Brain microvascular endothelial cell (primary cell): ENCODE data around the gene PITPNC1.
"Not testable (repeated sequence)": the region's sequence is repeated elsewhere in the genome, so short reads cannot be mapped to it uniquely, and the experiment has no call there.

Experiments
- DNase-seq: peaks from one replicate; pipeline ENCODE4 v3.0.0-alpha.2; 2020
- H3K27ac ChIP-seq: fragments of 250-450 bp; sonication (Bioruptor Pico); 2 replicates; pipeline ENCODE4 v1.5.1; 2020; ENCODE audit warnings: mild to moderate bottlenecking, moderate library complexity
- H3K27me3 ChIP-seq: fragments of 250-450 bp; sonication (Bioruptor Pico); replicated peaks from 2 replicates; pipeline ENCODE4 v1.5.1; 2020; ENCODE audit warnings: mild to moderate bottlenecking
- H3K36me3 ChIP-seq: fragments of 250-450 bp; sonication (Bioruptor Pico); replicated peaks from 2 replicates; pipeline ENCODE4 v1.5.1; 2020; ENCODE audit warnings: mild to moderate bottlenecking
- H3K4me3 ChIP-seq: 2 replicates; pipeline ENCODE4 v1.5.1; 2011; ENCODE audit warnings: low read depth, mild to moderate bottlenecking, control low read depth, low read length, moderate library complexity
- CTCF ChIP-seq: IDR thresholded peaks from 2 replicates; pipeline ENCODE4 v1.5.1; 2011; ENCODE audit warnings: low read depth, mild to moderate bottlenecking, moderate library complexity, low read length, control low read depth, inconsistent platforms; ENCODE audit errors: missing control alignments
- in situ Hi-C: cut with HindIII; loops from 2 replicates; pipeline ENCODE4 v1.10.0; 2017; ENCODE audit warnings: low sequenced_read_pairs, low pct_ligation_motif_present

The PITPNC1 gene

GRCh38 chr17:67467500-67468455 lies 90.7 kb downstream of the PITPNC1 start:
- in situ Hi-C loops = no loop called here

DNA sequence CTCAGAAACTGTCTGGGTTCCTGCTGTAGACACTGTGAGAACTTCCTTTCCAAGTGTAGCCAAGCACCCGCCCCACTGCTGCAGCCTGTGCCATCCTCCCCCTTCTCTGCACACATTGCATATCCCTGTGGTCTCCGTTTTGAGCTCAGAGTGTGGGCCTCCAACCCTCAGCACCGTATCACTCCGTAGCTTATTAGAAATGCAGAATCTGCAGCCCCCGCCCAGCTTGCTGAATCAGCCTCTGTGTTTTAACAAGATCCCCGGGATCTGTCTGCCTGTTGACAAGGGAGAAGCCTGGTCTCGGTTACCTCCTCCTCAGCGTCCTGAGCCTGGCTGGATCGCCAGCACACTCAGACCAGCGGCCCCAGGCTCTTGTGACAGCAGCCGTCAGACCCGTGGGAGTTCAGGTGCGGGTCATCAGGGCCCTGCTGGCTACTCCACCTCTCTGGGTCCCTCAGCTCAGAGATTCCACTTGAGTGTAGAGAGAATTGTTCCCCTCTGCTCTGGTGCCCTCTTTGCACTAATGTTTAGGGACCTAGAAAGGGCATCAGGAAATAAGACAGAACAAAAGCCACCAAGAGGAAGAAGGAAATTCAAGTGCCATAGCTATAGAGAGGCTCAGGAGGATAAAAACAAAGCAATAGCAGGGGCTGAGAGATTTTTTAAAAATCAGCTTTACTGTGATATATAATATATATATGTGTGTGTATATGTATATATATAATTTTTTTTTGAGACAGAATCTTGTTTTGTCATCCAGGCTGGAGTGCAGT lies 92.3 kb downstream of the PITPNC1 start:
- Histone ChIP-seq H3K36me3 (no peaks in the 10 kb centered on the region), H3K27me3 (no peaks in the 10 kb centered on the region), H3K4me3 (no peak overlapping the region), H3K27ac (peak overlapping the region; percentile 68)
- in situ Hi-C loops = no loop called here
- no peak for TF ChIP-seq CTCF
- peak; percentile 78 for DNase-seq

More at GRCh38 chr17:67467500-67468455, 90.7 kb downstream of the PITPNC1 start:
- Histone ChIP-seq H3K4me3 (no peak overlapping the region), H3K36me3 (no peaks in the 10 kb centered on the region), H3K27me3 (no peaks in the 10 kb centered on the region), H3K27ac (no peak overlapping the region)
- no peak for DNase-seq
- TF ChIP-seq CTCF = no peak

GRCh38 chr17:67470163-67470562 lies 93.1 kb downstream of the PITPNC1 start:
- H3K27me3 ChIP-seq = no peaks in the 10 kb centered on the region
- no peak overlapping the region for H3K27ac ChIP-seq
- no peak for TF ChIP-seq CTCF
- no peak overlapping the region for H3K4me3 ChIP-seq
- H3K36me3 ChIP-seq = no peaks in the 10 kb centered on the region
- in situ Hi-C loops = no loop called here
- DNase-seq = no peak

GRCh38 chr17:67471118-67471517 lies 94.0 kb downstream of the PITPNC1 start:
- no peaks in the 10 kb centered on the region for H3K27me3 ChIP-seq
- in situ Hi-C loops = no loop called here
- H3K4me3 ChIP-seq = no peak overlapping the region
- H3K27ac ChIP-seq = no peak overlapping the region
- no peak for TF ChIP-seq CTCF
- DNase-seq = no peak
- no peaks in the 10 kb centered on the region for H3K36me3 ChIP-seq

- H3K4me3 ChIP-seq, DNase-seq, in situ Hi-C loops, H3K27me3 ChIP-seq, H3K27ac ChIP-seq, H3K36me3 ChIP-seq: not testable (repeated sequence)
Measured at GRCh38 chr17:67472606-67473005, 95.5 kb downstream of the PITPNC1 start.

DNA sequence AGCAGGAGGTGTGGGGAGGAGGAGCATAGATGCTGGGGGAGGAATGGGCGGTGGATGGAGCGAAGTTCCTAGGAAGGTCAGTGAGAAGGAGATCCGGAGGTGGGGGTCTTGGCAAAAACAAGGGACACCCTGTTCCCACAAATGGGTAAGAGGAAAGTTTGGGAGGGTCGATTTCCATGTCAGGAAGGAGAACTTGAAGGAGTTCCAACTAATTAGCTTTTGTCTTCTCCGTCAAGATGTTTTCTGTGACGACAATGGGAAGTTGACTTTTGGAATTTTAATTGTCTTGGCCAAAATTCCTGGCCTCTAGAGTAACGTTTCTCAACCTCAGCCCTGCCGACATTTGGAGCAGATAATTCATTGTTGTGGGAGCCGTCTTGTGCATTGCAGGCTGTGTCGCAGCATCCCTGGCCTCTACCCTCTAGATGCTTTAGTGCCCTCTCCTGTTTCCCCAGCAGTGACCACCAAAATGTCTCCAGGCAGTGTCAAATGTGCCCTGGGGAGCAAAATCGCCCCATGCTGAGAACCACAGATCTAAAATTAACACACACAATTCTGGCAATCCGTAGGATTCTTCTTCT lies 97.1 kb downstream of the PITPNC1 start:
- TF ChIP-seq CTCF = no peak
- H3K27me3 ChIP-seq = no peaks in the 10 kb centered on the region
- no peak overlapping the region for H3K4me3 ChIP-seq
- no peaks in the 10 kb centered on the region for H3K36me3 ChIP-seq
- DNase-seq = peak; percentile 33
- H3K27ac ChIP-seq = no peak overlapping the region
- in situ Hi-C loops = no loop called here
